NB4 (cell line): Measurements from ENCODE around the gene TAF6L.

Experiments
- CTCF ChIP-seq: IDR thresholded peaks from one replicate; pipeline ENCODE4 v1.5.1; 2012; ENCODE audit warnings: low read depth, low read length
- MAX ChIP-seq: IDR thresholded peaks from 2 replicates; pipeline ENCODE4 v1.6.1; 2011; ENCODE audit warnings: low read depth, low read length

- TF ChIP-seq CTCF (no peak), MAX (no peak)
Observed at GRCh38 chr11:62777389-62777788, 6.2 kb downstream of the TAF6L start.
